ENCODE results near the gene MAMLD1.

DNA sequence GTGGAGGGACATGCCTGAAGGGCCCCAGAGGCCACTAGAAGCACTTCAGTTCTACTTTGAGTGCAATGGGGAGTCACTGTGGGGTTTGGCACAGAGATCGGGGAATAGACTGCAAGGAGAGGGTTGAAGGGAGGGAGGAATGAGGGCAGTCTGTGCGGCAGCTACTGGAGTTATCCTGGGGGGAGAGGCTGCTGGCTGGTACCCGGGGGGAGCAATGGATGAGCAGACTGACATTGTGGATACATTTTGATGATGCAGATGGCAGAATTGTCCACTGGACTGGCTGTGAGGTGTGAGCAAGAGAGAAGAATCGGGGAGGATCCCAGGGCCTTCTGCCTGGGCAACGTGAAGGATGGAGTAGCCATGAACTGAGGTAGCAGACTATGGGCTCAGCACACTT lies 2.8 kb upstream of the MAMLD1 start:
- no peak for TF ChIP-seq YY1 (IDR thresholded peaks at IDR 0.05; ENCODE audit: insufficient read depth, insufficient read length)
- no peak for TF ChIP-seq ZNF274 (IDR thresholded peaks at IDR 0.05; ENCODE audit: low read depth, low read length)
- TF ChIP-seq SUZ12 (IDR thresholded peaks at IDR 0.05; ENCODE audit: extremely low read depth, insufficient read depth, insufficient read length) = no peak
